Lung (tissue), 12 donors: ENCODE data around the gene CCL18. TPM values are rescaled to one million over a fixed set of nuclear protein-coding genes. Genes with fewer than 3 reads are reported as not detected.
"Not testable (repeated sequence)": the region's sequence is repeated elsewhere in the genome, so short reads cannot be mapped to it uniquely, and the experiment has no call there.

Experiments used
- ATAC-seq: fragments of 200-7000 bp; cut with Tn5 transposase; one replicate; pipeline ENCODE4 v1.9.1; 2020; ENCODE audit warnings: moderate number of reproducible peaks; ENCODE audit not compliant: insufficient read depth, low FRiP score
- DNase-seq, 3 donors: peaks; one replicate each; pipeline ENCODE4 v3.0.0-alpha.2; 2013 to 2017
- H3K27ac ChIP-seq, 2 donors: one replicate each; pipeline ENCODE4 v1.5.1; 2013; ENCODE audit warnings: mild to moderate bottlenecking in 2 of 2, moderate library complexity in 2 of 2, control low read depth in 1 of 2, inconsistent platforms in 1 of 2, low read depth in 1 of 2, low read length in 1 of 2
- H3K27me3 ChIP-seq, 3 donors: one replicate each; pipeline ENCODE4 v1.5.1; 2013; ENCODE audit warnings: low read length in 2 of 3; ENCODE audit not compliant: control insufficient read depth in 3 of 3, insufficient read depth in 3 of 3
- H3K36me3 ChIP-seq, 4 donors: one replicate each; pipeline ENCODE4 v1.5.1; 2013; ENCODE audit warnings: low read length in 4 of 4, mild to moderate bottlenecking in 1 of 4, moderate library complexity in 1 of 4; ENCODE audit not compliant: control insufficient read depth in 4 of 4, insufficient read depth in 4 of 4
- H3K4me1 ChIP-seq, 5 donors: one replicate each; pipeline ENCODE4 v1.5.1; 2013; ENCODE audit warnings: low read length in 5 of 5, mild to moderate bottlenecking in 2 of 5, moderate library complexity in 1 of 5; ENCODE audit not compliant: control insufficient read depth in 5 of 5, insufficient read depth in 5 of 5
- H3K4me3 ChIP-seq: one replicate; pipeline ENCODE4 v1.5.1; 2013; ENCODE audit warnings: mild to moderate bottlenecking, control low read depth, moderate library complexity
- H3K9ac ChIP-seq, 2 donors: one replicate each; pipeline ENCODE4 v1.5.1; 2013; ENCODE audit warnings: low read length in 2 of 2, control low read depth in 1 of 2; ENCODE audit not compliant: insufficient read depth in 1 of 2
- H3K9me3 ChIP-seq, 4 donors: one replicate each; pipeline ENCODE4 v1.5.1; 2013; ENCODE audit warnings: low read length in 3 of 4, mild to moderate bottlenecking in 1 of 4, moderate library complexity in 1 of 4; ENCODE audit not compliant: control insufficient read depth in 4 of 4, insufficient read depth in 3 of 4
- WGBS, 2 donors: extraction: QIAGEN DNeasy Blood & Tissue Kit; methylation state at CpG; one replicate each; pipeline ENCODE4 v1.1.7; 2013; 5-methylcytosine and 5-hydroxymethylcytosine counted together
- polyA plus RNA-seq, 2 donors: library from polyadenylated mRNA; stranded (reverse); fragments of 200-250 nt; gene quantifications; one replicate each; pipeline ENCODE4 v1.2.1, GENCODE V29; 2013
- total RNA-seq, 2 donors: library from RNA; depleted of rRNA in 1 of 2; stranded (reverse); fragments of >200 nt in 1 of 2; gene quantifications; one replicate each; pipeline ENCODE4 v1.2.1, GENCODE V29; 2014 to 2021
- TF ChIP-seq, protein P1 (sequence below): IDR thresholded peaks from 2 replicates; pipeline ENCODE4 v1.5.1; 2012; ENCODE audit warnings: mild to moderate bottlenecking; ENCODE audit errors: control extremely low read depth, extremely low read depth
- donor health status: control.
- donor health status: control.
- donor health status: Bipolar disorder and iron deficiency.
- donor health status: healthy.
- donor health status: DM: yes; HTN: yes; CAD: no.

Gene CCL18
- total and polyA plus RNA-seq, 4 donors = 8.7 to 89.9 (median 58.6) TPM

- peaks cover 0 to 4% (median 0%) of the 10 kb centered on the region in 3 donors for H3K27me3 ChIP-seq
- H3K27ac ChIP-seq = no peak overlapping the region
- 62 to 80% methylated on average over 5 of the region's 5 CpGs for WGBS, 2 donors
- H3K4me1 ChIP-seq = no peaks in the 10 kb centered on the region
- no peak overlapping the region for H3K4me3 ChIP-seq
- H3K9me3 ChIP-seq = no peaks in the 10 kb centered on the region
- no peak overlapping the region for H3K9ac ChIP-seq
- H3K36me3 ChIP-seq = no peaks in the 10 kb centered on the region
- TF ChIP-seq, protein P1, sequence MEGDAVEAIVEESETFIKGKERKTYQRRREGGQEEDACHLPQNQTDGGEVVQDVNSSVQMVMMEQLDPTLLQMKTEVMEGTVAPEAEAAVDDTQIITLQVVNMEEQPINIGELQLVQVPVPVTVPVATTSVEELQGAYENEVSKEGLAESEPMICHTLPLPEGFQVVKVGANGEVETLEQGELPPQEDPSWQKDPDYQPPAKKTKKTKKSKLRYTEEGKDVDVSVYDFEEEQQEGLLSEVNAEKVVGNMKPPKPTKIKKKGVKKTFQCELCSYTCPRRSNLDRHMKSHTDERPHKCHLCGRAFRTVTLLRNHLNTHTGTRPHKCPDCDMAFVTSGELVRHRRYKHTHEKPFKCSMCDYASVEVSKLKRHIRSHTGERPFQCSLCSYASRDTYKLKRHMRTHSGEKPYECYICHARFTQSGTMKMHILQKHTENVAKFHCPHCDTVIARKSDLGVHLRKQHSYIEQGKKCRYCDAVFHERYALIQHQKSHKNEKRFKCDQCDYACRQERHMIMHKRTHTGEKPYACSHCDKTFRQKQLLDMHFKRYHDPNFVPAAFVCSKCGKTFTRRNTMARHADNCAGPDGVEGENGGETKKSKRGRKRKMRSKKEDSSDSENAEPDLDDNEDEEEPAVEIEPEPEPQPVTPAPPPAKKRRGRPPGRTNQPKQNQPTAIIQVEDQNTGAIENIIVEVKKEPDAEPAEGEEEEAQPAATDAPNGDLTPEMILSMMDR = no peak
- ATAC-seq = no peak
- no peak for DNase-seq
Measured at GRCh38 chr17:36105781-36106492, 41.9 kb downstream of the CCL18 start.

DNA sequence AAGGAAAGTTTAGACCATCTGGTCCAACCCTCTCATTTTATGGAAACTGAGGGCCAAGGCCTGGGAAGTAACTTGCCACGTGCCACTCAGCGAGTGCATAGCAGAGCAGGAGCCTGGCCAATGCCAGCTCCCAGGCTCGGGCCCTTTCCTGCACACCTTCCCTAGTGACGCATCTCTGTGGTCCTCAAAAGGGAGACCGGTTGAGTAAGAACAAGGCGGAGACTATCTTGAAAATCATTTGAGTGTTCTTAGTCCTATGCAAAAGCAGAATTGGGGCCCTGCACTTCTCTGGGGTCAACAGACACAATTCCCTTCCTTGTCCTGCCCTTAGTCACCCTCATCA lies 42.4 kb downstream of the CCL18 start:
- Histone ChIP-seq H3K36me3 (no peaks in the 10 kb centered on the region), H3K4me3 (no peak overlapping the region), H3K9me3 (no peaks in the 10 kb centered on the region), H3K4me1 (no peaks in the 10 kb centered on the region), H3K27ac (no peak overlapping the region), H3K9ac (no peak overlapping the region), H3K27me3 (peaks cover 0 to 4% (median 0%) of the 10 kb centered on the region in 3 donors)
- ATAC-seq (no peak), DNase-seq (no peak)
- TF ChIP-seq, protein P1 = no peak
- WGBS, 2 donors = 79 to 81% methylated on average over 6 of the region's 6 CpGs

- DNase-seq (no peak), ATAC-seq (no peak)
- no peaks in the 10 kb centered on the region for H3K9me3 ChIP-seq
- WGBS, 2 donors = 27 to 71% methylated on average over 3 of the region's 3 CpGs
- no peak overlapping the region for H3K9ac ChIP-seq
- H3K36me3 ChIP-seq = no peaks in the 10 kb centered on the region
- peaks cover 0 to 4% (median 0%) of the 10 kb centered on the region in 3 donors for H3K27me3 ChIP-seq
- H3K4me1 ChIP-seq = no peaks in the 10 kb centered on the region
- H3K4me3 ChIP-seq = no peak overlapping the region
- no peak overlapping the region for H3K27ac ChIP-seq
- TF ChIP-seq, protein P1 = no peak
Measured at GRCh38 chr17:36107660-36108059, 43.6 kb downstream of the CCL18 start.

DNA sequence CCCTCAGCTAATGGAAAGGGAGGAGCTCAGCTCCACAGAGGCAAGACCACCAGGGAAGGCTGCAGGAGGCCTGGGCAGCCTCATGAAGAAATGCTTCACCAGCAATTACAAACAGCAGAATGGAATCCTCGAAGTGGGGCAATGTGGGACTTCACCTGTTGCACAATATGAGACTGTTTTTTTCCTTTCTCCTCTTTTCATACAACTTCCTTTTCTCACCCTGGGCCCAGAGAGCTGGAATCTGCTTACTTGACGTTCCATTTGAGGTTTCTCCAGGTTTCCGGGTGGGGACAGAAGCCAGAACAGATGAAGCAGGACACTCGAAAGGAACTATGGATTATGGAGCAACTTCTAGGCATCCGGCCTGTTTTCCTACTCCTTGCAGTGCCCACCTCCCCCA lies 44.2 kb downstream of the CCL18 start:
- H3K27ac ChIP-seq, ATAC-seq, H3K4me3 ChIP-seq, H3K9me3 ChIP-seq, H3K9ac ChIP-seq, H3K4me1 ChIP-seq, DNase-seq, H3K36me3 ChIP-seq, H3K27me3 ChIP-seq: not testable (repeated sequence)
- WGBS, 2 donors = 26 to 57% methylated on average over 5 of the region's 5 CpGs
